GM12892 (cell line): ENCODE data around the gene OR7A5.
"Not testable (repeated sequence)": the region's sequence is repeated elsewhere in the genome, so short reads cannot be mapped to it uniquely, and the experiment has no call there.

ENCODE experiments used
- POLR2A ChIP-seq: IDR thresholded peaks from 2 replicates; pipeline ENCODE4 v1.6.1; 2011; ENCODE audit warnings: low read depth, low read length, control low read depth
- POLR2AphosphoS5 ChIP-seq: IDR thresholded peaks from 2 replicates; pipeline ENCODE4 v1.6.1; 2011; ENCODE audit warnings: low read depth, low read length, control low read depth
- TAF1 ChIP-seq: IDR thresholded peaks from 2 replicates; pipeline ENCODE4 v1.6.1; 2011; ENCODE audit warnings: low read depth, mild to moderate bottlenecking, control low read depth, low read length, borderline replicate concordance

DNA sequence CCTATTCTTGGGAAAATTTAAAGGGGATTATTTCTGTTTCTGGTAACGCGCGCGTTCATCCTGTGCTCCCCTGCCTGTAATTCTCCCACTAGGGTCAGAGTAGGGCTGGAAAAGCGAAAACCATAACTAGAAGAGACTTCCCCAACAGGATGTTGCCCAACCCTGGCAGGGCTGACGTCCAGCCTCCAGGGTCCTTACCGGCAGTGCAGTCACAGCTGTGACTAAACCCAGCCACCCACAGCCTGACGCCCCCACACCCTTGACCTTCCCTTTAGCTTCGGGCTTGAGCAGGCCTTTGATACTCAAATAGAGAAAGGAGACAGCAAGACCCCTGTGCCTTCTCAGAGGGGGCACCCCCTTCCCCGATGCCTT lies 50.3 kb downstream of the OR7A5 start:
- not testable (repeated sequence) for TF ChIP-seq POLR2AphosphoS5, POLR2A, TAF1
